ENCODE data around the gene IMPG2. TPM values are rescaled to one million over a fixed set of nuclear protein-coding genes. Genes with fewer than 3 reads are reported as not detected.

IMPG2 gene
- total RNA-seq, 2 experiments from 2014 or later: 0.05 to 0.07 TPM

- Mint-ChIP-seq H3K9me3 (peaks cover 17% of the 10 kb centered on the region), H3K4me3 (no peak overlapping the region), H3K36me3 (ENCODE audit: low read depth) (peaks cover 9% of the 10 kb centered on the region), H3K27me3 (ENCODE audit: low read depth) (no peaks in the 10 kb centered on the region), H3K4me1 (ENCODE audit: low read depth) (no peaks in the 10 kb centered on the region), H3K27ac (no peak overlapping the region)
- DNase-seq: no peak
- CTCF ChIA-PET: no interaction called here
- intact Hi-C loops (cut with micrococcal nuclease): no loop called here
Measured at GRCh38 chr3:101303836-101304235, 16.5 kb downstream of the IMPG2 start.

- Mint-ChIP-seq H3K36me3 (ENCODE audit: low read depth) (peaks cover 7% of the 10 kb centered on the region), H3K27me3 (ENCODE audit: low read depth) (no peaks in the 10 kb centered on the region), H3K27ac (no peak overlapping the region), H3K9me3 (peaks cover 14% of the 10 kb centered on the region), H3K4me1 (ENCODE audit: low read depth) (no peaks in the 10 kb centered on the region), H3K4me3 (no peak overlapping the region)
- CTCF ChIA-PET: no interaction called here
- DNase-seq: no peak
- intact Hi-C loops (cut with micrococcal nuclease): no loop called here
Measured at GRCh38 chr3:101303089-101303731, 17.2 kb downstream of the IMPG2 start.

GRCh38 chr3:101300073-101300472 lies 20.3 kb downstream of the IMPG2 start:
- intact Hi-C loops (cut with micrococcal nuclease): no loop called here
- no peak overlapping the region for H3K4me3 Mint-ChIP-seq
- peaks cover 8% of the 10 kb centered on the region for H3K36me3 Mint-ChIP-seq (ENCODE audit: low read depth)
- DNase-seq: no peak
- peaks cover 30% of the 10 kb centered on the region for H3K9me3 Mint-ChIP-seq
- CTCF ChIA-PET: no interaction called here
- H3K4me1 Mint-ChIP-seq (ENCODE audit: low read depth): no peaks in the 10 kb centered on the region
- no peak overlapping the region for H3K27ac Mint-ChIP-seq
- no peaks in the 10 kb centered on the region for H3K27me3 Mint-ChIP-seq (ENCODE audit: low read depth)

GRCh38 chr3:101292027-101292426 lies 28.3 kb downstream of the IMPG2 start:
- intact Hi-C loops (cut with micrococcal nuclease): no loop called here
- peaks cover 25% of the 10 kb centered on the region for H3K9me3 Mint-ChIP-seq
- no peak overlapping the region for H3K4me3 Mint-ChIP-seq
- H3K4me1 Mint-ChIP-seq (ENCODE audit: low read depth): no peaks in the 10 kb centered on the region
- CTCF ChIA-PET: no interaction called here
- H3K27me3 Mint-ChIP-seq (ENCODE audit: low read depth): no peaks in the 10 kb centered on the region
- H3K27ac Mint-ChIP-seq: no peak overlapping the region
- DNase-seq: no peak
- peaks cover 4% of the 10 kb centered on the region for H3K36me3 Mint-ChIP-seq (ENCODE audit: low read depth)

- Mint-ChIP-seq H3K36me3 (ENCODE audit: low read depth) (no peaks in the 10 kb centered on the region), H3K4me1 (ENCODE audit: low read depth) (no peaks in the 10 kb centered on the region), H3K4me3 (no peak overlapping the region), H3K9me3 (peaks cover 2% of the 10 kb centered on the region), H3K27me3 (ENCODE audit: low read depth) (no peaks in the 10 kb centered on the region), H3K27ac (no peak overlapping the region)
- intact Hi-C loops (cut with micrococcal nuclease): no loop called here
- CTCF ChIA-PET: no interaction called here
- no peak for DNase-seq
Measured at GRCh38 chr3:101288294-101288693, 32.1 kb downstream of the IMPG2 start.

- H3K27ac Mint-ChIP-seq: no peak overlapping the region
- H3K9me3 Mint-ChIP-seq: peaks cover 2% of the 10 kb centered on the region
- no peak for DNase-seq
- no peaks in the 10 kb centered on the region for H3K36me3 Mint-ChIP-seq (ENCODE audit: low read depth)
- no peaks in the 10 kb centered on the region for H3K27me3 Mint-ChIP-seq (ENCODE audit: low read depth)
- H3K4me1 Mint-ChIP-seq (ENCODE audit: low read depth): no peaks in the 10 kb centered on the region
- no peak overlapping the region for H3K4me3 Mint-ChIP-seq
- intact Hi-C loops (cut with micrococcal nuclease): no loop called here
- CTCF ChIA-PET: no interaction called here
Measured at GRCh38 chr3:101284757-101285156, 35.6 kb downstream of the IMPG2 start.

GRCh38 chr3:101281521-101282030 lies 38.8 kb downstream of the IMPG2 start:
- no peaks in the 10 kb centered on the region for H3K36me3 Mint-ChIP-seq (ENCODE audit: low read depth)
- CTCF ChIA-PET: no interaction called here
- H3K4me3 Mint-ChIP-seq: no peak overlapping the region
- no peaks in the 10 kb centered on the region for H3K4me1 Mint-ChIP-seq (ENCODE audit: low read depth)
- intact Hi-C loops (cut with micrococcal nuclease): no loop called here
- H3K9me3 Mint-ChIP-seq: no peaks in the 10 kb centered on the region
- no peak overlapping the region for H3K27ac Mint-ChIP-seq
- no peak for DNase-seq
- H3K27me3 Mint-ChIP-seq (ENCODE audit: low read depth): no peaks in the 10 kb centered on the region

- Mint-ChIP-seq H3K36me3 (ENCODE audit: low read depth) (no peaks in the 10 kb centered on the region), H3K9me3 (no peaks in the 10 kb centered on the region), H3K4me1 (ENCODE audit: low read depth) (no peaks in the 10 kb centered on the region), H3K27me3 (ENCODE audit: low read depth) (no peaks in the 10 kb centered on the region), H3K4me3 (no peak overlapping the region), H3K27ac (no peak overlapping the region)
- intact Hi-C loops (cut with micrococcal nuclease): no loop called here
- CTCF ChIA-PET: no interaction called here
- DNase-seq: no peak
Measured at GRCh38 chr3:101279765-101280385, 40.5 kb downstream of the IMPG2 start.

GRCh38 chr3:101279162-101279561 lies 41.2 kb downstream of the IMPG2 start:
- Mint-ChIP-seq H3K36me3 (ENCODE audit: low read depth) (no peaks in the 10 kb centered on the region), H3K27ac (no peak overlapping the region), H3K4me3 (no peak overlapping the region), H3K9me3 (no peaks in the 10 kb centered on the region), H3K4me1 (ENCODE audit: low read depth) (no peaks in the 10 kb centered on the region), H3K27me3 (ENCODE audit: low read depth) (no peaks in the 10 kb centered on the region)
- CTCF ChIA-PET: no interaction called here
- DNase-seq: no peak
- intact Hi-C loops (cut with micrococcal nuclease): no loop called here

GRCh38 chr3:101278727-101279126 lies 41.6 kb downstream of the IMPG2 start:
- DNase-seq: no peak
- no peaks in the 10 kb centered on the region for H3K27me3 Mint-ChIP-seq (ENCODE audit: low read depth)
- intact Hi-C loops (cut with micrococcal nuclease): no loop called here
- no peak overlapping the region for H3K4me3 Mint-ChIP-seq
- H3K36me3 Mint-ChIP-seq (ENCODE audit: low read depth): no peaks in the 10 kb centered on the region
- no peaks in the 10 kb centered on the region for H3K9me3 Mint-ChIP-seq
- no peaks in the 10 kb centered on the region for H3K4me1 Mint-ChIP-seq (ENCODE audit: low read depth)
- CTCF ChIA-PET: no interaction called here
- H3K27ac Mint-ChIP-seq: no peak overlapping the region

GRCh38 chr3:101273608-101274007 lies 46.8 kb downstream of the IMPG2 start:
- intact Hi-C loops (cut with micrococcal nuclease): no loop called here
- Mint-ChIP-seq H3K27me3 (ENCODE audit: low read depth) (no peaks in the 10 kb centered on the region), H3K4me3 (no peak overlapping the region), H3K36me3 (ENCODE audit: low read depth) (no peaks in the 10 kb centered on the region), H3K4me1 (ENCODE audit: low read depth) (no peaks in the 10 kb centered on the region), H3K9me3 (no peaks in the 10 kb centered on the region), H3K27ac (no peak overlapping the region)
- CTCF ChIA-PET: no interaction called here
- DNase-seq: no peak

GRCh38 chr3:101273156-101273555 lies 47.2 kb downstream of the IMPG2 start:
- Mint-ChIP-seq H3K9me3 (no peaks in the 10 kb centered on the region), H3K27ac (no peak overlapping the region), H3K36me3 (ENCODE audit: low read depth) (no peaks in the 10 kb centered on the region), H3K4me3 (no peak overlapping the region), H3K4me1 (ENCODE audit: low read depth) (no peaks in the 10 kb centered on the region), H3K27me3 (ENCODE audit: low read depth) (no peaks in the 10 kb centered on the region)
- DNase-seq: no peak
- intact Hi-C loops (cut with micrococcal nuclease): no loop called here
- CTCF ChIA-PET: no interaction called here

- no peaks in the 10 kb centered on the region for H3K4me1 Mint-ChIP-seq (ENCODE audit: low read depth)
- no peaks in the 10 kb centered on the region for H3K27me3 Mint-ChIP-seq (ENCODE audit: low read depth)
- H3K27ac Mint-ChIP-seq: no peak overlapping the region
- no peaks in the 10 kb centered on the region for H3K9me3 Mint-ChIP-seq
- H3K36me3 Mint-ChIP-seq (ENCODE audit: low read depth): no peaks in the 10 kb centered on the region
- H3K4me3 Mint-ChIP-seq: no peak overlapping the region
- CTCF ChIA-PET: no interaction called here
- intact Hi-C loops (cut with micrococcal nuclease): no loop called here
- DNase-seq: no peak
Measured at GRCh38 chr3:101271728-101272127, 48.6 kb downstream of the IMPG2 start.

Data from activated naive CD4-positive, alpha-beta T cell treated with anti-CD3 and anti-CD28 coated beads for 36 hours (primary cell).